ENCODE data around the gene PHLPP2. TPM values are rescaled to one million over a fixed set of nuclear protein-coding genes. Genes with fewer than 3 reads are reported as not detected.

The PHLPP2 gene
- total RNA-seq, 1 experiment from 2014 or later: 14.8 TPM

GRCh38 chr16:71754652-71755051 lies 30.2 kb upstream of the PHLPP2 start:
- H3K27ac ChIP-seq (ENCODE audit: low read length): no peak overlapping the region
- no peaks in the 10 kb centered on the region for H3K27me3 ChIP-seq (ENCODE audit: low read length)
- no peaks in the 10 kb centered on the region for H4K20me1 ChIP-seq (ENCODE audit: insufficient read depth, low read depth, low read length)
- H3K4me3 ChIP-seq (ENCODE audit: low read length): no peak overlapping the region
- peaks cover 8% of the 10 kb centered on the region for H3K4me1 ChIP-seq (ENCODE audit: low read length)
- no peaks in the 10 kb centered on the region for H3K9me2 ChIP-seq (replicated peaks; ENCODE audit: insufficient read depth, low read length)
- no peak overlapping the region for H3K4me2 ChIP-seq (ENCODE audit: low read depth, low read length, poor library complexity, severe bottlenecking)
- DNase-seq: no peak
- H3K9ac ChIP-seq (ENCODE audit: low read length): no peak overlapping the region
- no peaks in the 10 kb centered on the region for H3K9me3 ChIP-seq (ENCODE audit: low read length)
- no peak overlapping the region for H2AFZ ChIP-seq (ENCODE audit: low read length)
- peaks cover 31% of the 10 kb centered on the region; the same call in 1 of the 2 replicates for H3K36me3 ChIP-seq (ENCODE audit: insufficient read depth, low read length)
- H3K79me2 ChIP-seq (ENCODE audit: low read length): no peaks in the 10 kb centered on the region

GRCh38 chr16:71754108-71754507 lies 29.6 kb upstream of the PHLPP2 start:
- no peaks in the 10 kb centered on the region for H3K79me2 ChIP-seq (ENCODE audit: low read length)

DNA sequence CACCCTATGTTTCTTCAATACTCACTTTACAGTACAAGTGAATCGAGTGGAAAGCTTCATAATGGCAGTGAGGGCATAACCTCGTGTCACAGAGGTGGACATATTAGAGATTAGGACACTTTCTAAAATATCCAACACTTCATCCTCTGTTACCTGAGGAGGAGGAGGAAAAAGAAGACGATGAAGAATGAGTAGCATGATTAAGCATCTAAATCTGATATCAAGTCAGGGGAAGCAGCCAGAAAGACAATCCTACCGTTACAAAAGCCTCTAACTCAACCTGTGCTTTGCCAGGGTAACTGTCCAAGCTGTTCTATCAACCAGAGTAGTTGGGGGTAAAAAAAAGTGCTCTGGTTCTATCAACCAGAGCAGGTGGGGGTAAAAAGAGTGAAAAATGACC lies 23.7 kb upstream of the PHLPP2 start:
- H3K4me2 ChIP-seq (ENCODE audit: low read depth, low read length, poor library complexity, severe bottlenecking): no peak overlapping the region
- H3K36me3 ChIP-seq (ENCODE audit: insufficient read depth, low read length): peaks cover 22% of the 10 kb centered on the region
- no peaks in the 10 kb centered on the region for H3K9me2 ChIP-seq (replicated peaks; ENCODE audit: insufficient read depth, low read length)

More at GRCh38 chr16:71754108-71754507, 29.6 kb upstream of the PHLPP2 start:
- Histone ChIP-seq H3K9ac (ENCODE audit: low read length) (no peak overlapping the region), H3K27ac (ENCODE audit: low read length) (no peak overlapping the region), H3K27me3 (ENCODE audit: low read length) (no peaks in the 10 kb centered on the region), H3K9me3 (ENCODE audit: low read length) (no peaks in the 10 kb centered on the region), H3K36me3 (ENCODE audit: insufficient read depth, low read length) (peaks cover 31% of the 10 kb centered on the region; the same call in 1 of the 2 replicates), H2AFZ (ENCODE audit: low read length) (no peak overlapping the region), H3K4me3 (ENCODE audit: low read length) (no peak overlapping the region), H4K20me1 (ENCODE audit: insufficient read depth, low read depth, low read length) (no peaks in the 10 kb centered on the region), H3K4me2 (ENCODE audit: low read depth, low read length, poor library complexity, severe bottlenecking) (no peak overlapping the region), H3K4me1 (ENCODE audit: low read length) (peaks cover 8% of the 10 kb centered on the region), H3K9me2 (replicated peaks; ENCODE audit: insufficient read depth, low read length) (no peaks in the 10 kb centered on the region)
- DNase-seq: no peak

GRCh38 chr16:71746442-71747046 lies 22.0 kb upstream of the PHLPP2 start:
- no peak overlapping the region for H2AFZ ChIP-seq (ENCODE audit: low read length)
- H3K9me2 ChIP-seq (replicated peaks; ENCODE audit: insufficient read depth, low read length): no peaks in the 10 kb centered on the region
- H3K79me2 ChIP-seq (ENCODE audit: low read length): 0 out of 2 replicates have a peak, but pooled peaks cover 3% of the 10 kb centered on the region
- H3K36me3 ChIP-seq (ENCODE audit: insufficient read depth, low read length): peaks cover 21% of the 10 kb centered on the region
- no peaks in the 10 kb centered on the region for H3K27me3 ChIP-seq (ENCODE audit: low read length)
- H3K9ac ChIP-seq (ENCODE audit: low read length): no peak overlapping the region
- H3K9me3 ChIP-seq (ENCODE audit: low read length): no peaks in the 10 kb centered on the region
- no peaks in the 10 kb centered on the region for H4K20me1 ChIP-seq (ENCODE audit: insufficient read depth, low read depth, low read length)
- no peaks in the 10 kb centered on the region for H3K4me1 ChIP-seq (ENCODE audit: low read length)
- no peak overlapping the region for H3K27ac ChIP-seq (ENCODE audit: low read length)
- DNase-seq: peak; percentile 83
- H3K4me2 ChIP-seq (ENCODE audit: low read depth, low read length, poor library complexity, severe bottlenecking): no peak overlapping the region
- no peak overlapping the region for H3K4me3 ChIP-seq (ENCODE audit: low read length)

More for the DNA sequence above, 23.7 kb upstream of the PHLPP2 start:
- no peak overlapping the region for H2AFZ ChIP-seq (ENCODE audit: low read length)
- no peaks in the 10 kb centered on the region for H3K27me3 ChIP-seq (ENCODE audit: low read length)
- H3K9ac ChIP-seq (ENCODE audit: low read length): no peak overlapping the region
- no peak for DNase-seq
- no peak overlapping the region for H3K4me3 ChIP-seq (ENCODE audit: low read length)
- 0 out of 2 replicates have a peak, but pooled peaks cover 3% of the 10 kb centered on the region for H3K79me2 ChIP-seq (ENCODE audit: low read length)
- no peaks in the 10 kb centered on the region for H3K9me3 ChIP-seq (ENCODE audit: low read length)
- no peak overlapping the region for H3K27ac ChIP-seq (ENCODE audit: low read length)
- H4K20me1 ChIP-seq (ENCODE audit: insufficient read depth, low read depth, low read length): no peaks in the 10 kb centered on the region
- peaks cover 3% of the 10 kb centered on the region for H3K4me1 ChIP-seq (ENCODE audit: low read length)

GRCh38 chr16:71738855-71739254 lies 14.4 kb upstream of the PHLPP2 start:
- Histone ChIP-seq H3K36me3 (ENCODE audit: insufficient read depth, low read length) (peaks cover 31% of the 10 kb centered on the region; the same call in 1 of the 2 replicates), H3K9me3 (ENCODE audit: low read length) (no peaks in the 10 kb centered on the region), H3K9ac (ENCODE audit: low read length) (no peak overlapping the region), H3K4me1 (ENCODE audit: low read length) (no peaks in the 10 kb centered on the region), H3K79me2 (ENCODE audit: low read length) (no peaks in the 10 kb centered on the region; the same call in 1 of the 2 replicates), H3K27me3 (ENCODE audit: low read length) (no peaks in the 10 kb centered on the region), H3K27ac (ENCODE audit: low read length) (no peak overlapping the region), H3K9me2 (replicated peaks; ENCODE audit: insufficient read depth, low read length) (no peaks in the 10 kb centered on the region), H3K4me3 (ENCODE audit: low read length) (no peak overlapping the region), H3K4me2 (ENCODE audit: low read depth, low read length, poor library complexity, severe bottlenecking) (no peak overlapping the region), H4K20me1 (ENCODE audit: insufficient read depth, low read depth, low read length) (no peaks in the 10 kb centered on the region), H2AFZ (ENCODE audit: low read length) (no peak overlapping the region)
- no peak for DNase-seq

GRCh38 chr16:71737501-71737900 lies 13.0 kb upstream of the PHLPP2 start:
- H2AFZ ChIP-seq (ENCODE audit: low read length): no peak overlapping the region
- no peak overlapping the region for H3K9ac ChIP-seq (ENCODE audit: low read length)
- no peak overlapping the region for H3K4me3 ChIP-seq (ENCODE audit: low read length)
- peaks cover 37% of the 10 kb centered on the region; the same call in 1 of the 2 replicates for H3K36me3 ChIP-seq (ENCODE audit: insufficient read depth, low read length)
- H3K27ac ChIP-seq (ENCODE audit: low read length): no peak overlapping the region
- no peaks in the 10 kb centered on the region for H3K9me3 ChIP-seq (ENCODE audit: low read length)
- no peaks in the 10 kb centered on the region for H3K9me2 ChIP-seq (replicated peaks; ENCODE audit: insufficient read depth, low read length)
- no peak overlapping the region for H3K4me2 ChIP-seq (ENCODE audit: low read depth, low read length, poor library complexity, severe bottlenecking)
- DNase-seq: no peak
- no peaks in the 10 kb centered on the region for H3K4me1 ChIP-seq (ENCODE audit: low read length)
- no peaks in the 10 kb centered on the region for H4K20me1 ChIP-seq (ENCODE audit: insufficient read depth, low read depth, low read length)
- H3K27me3 ChIP-seq (ENCODE audit: low read length): no peaks in the 10 kb centered on the region
- no peaks in the 10 kb centered on the region; the same call in 1 of the 2 replicates for H3K79me2 ChIP-seq (ENCODE audit: low read length)

DNA sequence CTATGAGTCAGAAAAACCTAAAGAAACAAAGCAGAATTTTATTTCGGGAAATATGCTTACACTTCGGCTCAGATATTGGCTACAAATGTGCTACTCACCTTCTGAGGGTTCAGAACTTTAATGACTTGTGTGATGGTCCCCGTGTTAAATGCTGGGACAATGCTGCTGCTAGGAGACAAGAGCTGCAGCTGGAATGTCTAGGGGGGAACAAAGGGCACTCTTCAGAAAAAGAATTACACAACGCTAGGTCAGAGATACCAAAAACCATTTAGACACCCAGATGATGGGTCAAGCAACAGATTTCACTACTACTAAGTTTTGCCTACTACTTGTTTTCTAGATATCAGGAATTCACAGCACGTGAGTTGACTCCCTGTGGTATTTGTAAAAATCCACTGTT lies 10.0 kb upstream of the PHLPP2 start:
- no peak overlapping the region for H3K4me3 ChIP-seq (ENCODE audit: low read length)
- DNase-seq: no peak
- H3K4me1 ChIP-seq (ENCODE audit: low read length): no peaks in the 10 kb centered on the region
- peaks cover 57% of the 10 kb centered on the region for H3K36me3 ChIP-seq (ENCODE audit: insufficient read depth, low read length)
- no peak overlapping the region for H3K27ac ChIP-seq (ENCODE audit: low read length)
- H3K9me3 ChIP-seq (ENCODE audit: low read length): no peaks in the 10 kb centered on the region
- H3K9ac ChIP-seq (ENCODE audit: low read length): no peak overlapping the region
- no peaks in the 10 kb centered on the region for H3K79me2 ChIP-seq (ENCODE audit: low read length)
- no peaks in the 10 kb centered on the region for H4K20me1 ChIP-seq (ENCODE audit: insufficient read depth, low read depth, low read length)
- H2AFZ ChIP-seq (ENCODE audit: low read length): no peak overlapping the region
- no peaks in the 10 kb centered on the region for H3K27me3 ChIP-seq (ENCODE audit: low read length)
- no peaks in the 10 kb centered on the region for H3K9me2 ChIP-seq (replicated peaks; ENCODE audit: insufficient read depth, low read length)
- H3K4me2 ChIP-seq (ENCODE audit: low read depth, low read length, poor library complexity, severe bottlenecking): no peak overlapping the region

GRCh38 chr16:71732587-71732986 lies 8.1 kb upstream of the PHLPP2 start:
- peaks cover 53% of the 10 kb centered on the region for H3K36me3 ChIP-seq (ENCODE audit: insufficient read depth, low read length)
- no peak overlapping the region for H3K27ac ChIP-seq (ENCODE audit: low read length)
- no peaks in the 10 kb centered on the region for H3K27me3 ChIP-seq (ENCODE audit: low read length)
- H3K9ac ChIP-seq (ENCODE audit: low read length): no peak overlapping the region
- H3K4me3 ChIP-seq (ENCODE audit: low read length): no peak overlapping the region
- H3K9me3 ChIP-seq (ENCODE audit: low read length): no peaks in the 10 kb centered on the region
- H3K4me1 ChIP-seq (ENCODE audit: low read length): peaks cover 6% of the 10 kb centered on the region
- H4K20me1 ChIP-seq (ENCODE audit: insufficient read depth, low read depth, low read length): no peaks in the 10 kb centered on the region
- H2AFZ ChIP-seq (ENCODE audit: low read length): no peak overlapping the region
- no peak for DNase-seq
- H3K79me2 ChIP-seq (ENCODE audit: low read length): no peaks in the 10 kb centered on the region
- H3K9me2 ChIP-seq (replicated peaks; ENCODE audit: insufficient read depth, low read length): no peaks in the 10 kb centered on the region
- no peak overlapping the region for H3K4me2 ChIP-seq (ENCODE audit: low read depth, low read length, poor library complexity, severe bottlenecking)
